ENCODE data around the gene RAPGEF2. TPM values are rescaled to one million over a fixed set of nuclear protein-coding genes. Genes with fewer than 3 reads are reported as not detected.

RAPGEF2 gene
- total and polyA plus RNA-seq, 2 experiments from 2014 or later, result 8.4 to 79.3 TPM

DNA sequence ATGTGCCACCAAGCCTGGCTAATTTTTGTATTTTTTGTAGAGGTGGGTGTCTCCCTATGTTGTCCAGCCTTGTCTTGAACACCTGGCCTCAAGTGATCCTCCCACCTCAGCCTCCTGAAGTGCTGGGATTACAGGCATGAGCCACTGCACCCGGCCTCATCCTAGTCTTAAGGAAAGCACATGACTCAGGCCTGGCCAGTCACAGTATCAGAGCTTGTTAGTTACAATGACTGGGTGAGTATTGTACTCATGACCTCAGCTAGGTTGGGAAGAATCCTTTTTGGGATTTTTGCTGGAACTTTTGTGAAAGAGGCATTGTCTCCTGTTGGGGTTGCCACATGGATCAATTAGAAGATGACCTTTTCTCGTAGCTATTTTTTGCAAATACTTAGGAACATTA is 292.8 kb downstream of the RAPGEF2 start:
- no peak overlapping the region for H3K27ac ChIP-seq
- DNase-seq (ENCODE audit: low spot score), result no peak
- H3K79me2 ChIP-seq, result no peaks in the 10 kb centered on the region
- H3K4me2 ChIP-seq, result no peak overlapping the region
- no peaks in the 10 kb centered on the region for H4K20me1 ChIP-seq (ENCODE audit: insufficient read depth, poor library complexity, severe bottlenecking)
- WGBS (ENCODE audit: low lambda C conversion rate, missing lambda C conversion rate), result 81% methylated on average over 2 of the region's 2 CpGs
- no peaks in the 10 kb centered on the region for H3K9me2 ChIP-seq (replicated peaks; ENCODE audit: insufficient read depth)
- H3K36me3 ChIP-seq (replicated peaks; ENCODE audit: insufficient read depth, low read depth), result no peaks in the 10 kb centered on the region
- no peak overlapping the region for H2AFZ ChIP-seq
- no peaks in the 10 kb centered on the region for H3K4me1 ChIP-seq (ENCODE audit: insufficient read depth)
- H3K9me3 ChIP-seq (ENCODE audit: low read depth), result no peaks in the 10 kb centered on the region
- H3K27me3 ChIP-seq, result no peaks in the 10 kb centered on the region
- TF ChIP-seq, protein P1, sequence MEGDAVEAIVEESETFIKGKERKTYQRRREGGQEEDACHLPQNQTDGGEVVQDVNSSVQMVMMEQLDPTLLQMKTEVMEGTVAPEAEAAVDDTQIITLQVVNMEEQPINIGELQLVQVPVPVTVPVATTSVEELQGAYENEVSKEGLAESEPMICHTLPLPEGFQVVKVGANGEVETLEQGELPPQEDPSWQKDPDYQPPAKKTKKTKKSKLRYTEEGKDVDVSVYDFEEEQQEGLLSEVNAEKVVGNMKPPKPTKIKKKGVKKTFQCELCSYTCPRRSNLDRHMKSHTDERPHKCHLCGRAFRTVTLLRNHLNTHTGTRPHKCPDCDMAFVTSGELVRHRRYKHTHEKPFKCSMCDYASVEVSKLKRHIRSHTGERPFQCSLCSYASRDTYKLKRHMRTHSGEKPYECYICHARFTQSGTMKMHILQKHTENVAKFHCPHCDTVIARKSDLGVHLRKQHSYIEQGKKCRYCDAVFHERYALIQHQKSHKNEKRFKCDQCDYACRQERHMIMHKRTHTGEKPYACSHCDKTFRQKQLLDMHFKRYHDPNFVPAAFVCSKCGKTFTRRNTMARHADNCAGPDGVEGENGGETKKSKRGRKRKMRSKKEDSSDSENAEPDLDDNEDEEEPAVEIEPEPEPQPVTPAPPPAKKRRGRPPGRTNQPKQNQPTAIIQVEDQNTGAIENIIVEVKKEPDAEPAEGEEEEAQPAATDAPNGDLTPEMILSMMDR (IDR thresholded peaks at IDR 0.05; ENCODE audit: poor library complexity), result no peak
- no peak for TF ChIP-seq EZH2phosphoT487 (IDR thresholded peaks at IDR 0.05; ENCODE audit: low read depth, severe bottlenecking, unreplicated experiment)
- no peak for TF ChIP-seq EZH2 (IDR thresholded peaks at IDR 0.05; ENCODE audit: borderline replicate concordance)
- H3K4me3 ChIP-seq, result no peak overlapping the region

DNA sequence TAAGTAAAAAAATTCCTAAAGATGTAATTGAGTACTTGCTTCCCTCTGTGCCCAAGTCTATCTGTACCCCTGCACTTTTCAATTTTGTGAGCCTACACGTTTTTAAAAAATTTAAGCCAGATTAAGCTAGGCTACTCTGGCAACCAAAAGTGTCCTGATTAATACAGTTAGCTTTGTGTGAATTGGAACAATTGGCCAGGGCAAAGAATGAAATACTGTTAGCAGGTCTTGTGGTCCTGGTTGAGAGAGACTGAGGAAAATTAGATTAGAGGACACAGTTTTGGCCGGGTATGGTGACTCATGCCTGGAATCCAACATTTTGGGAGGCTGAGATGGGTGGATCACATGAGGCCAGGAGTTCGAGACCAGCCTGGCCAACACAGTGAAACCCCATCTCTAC is 293.3 kb downstream of the RAPGEF2 start:
- Histone ChIP-seq H3K4me3 (no peak overlapping the region), H3K4me1 (ENCODE audit: insufficient read depth) (no peaks in the 10 kb centered on the region), H3K27ac (no peak overlapping the region), H3K9me2 (replicated peaks; ENCODE audit: insufficient read depth) (no peaks in the 10 kb centered on the region), H3K36me3 (replicated peaks; ENCODE audit: insufficient read depth, low read depth) (no peaks in the 10 kb centered on the region), H3K27me3 (no peaks in the 10 kb centered on the region), H4K20me1 (ENCODE audit: insufficient read depth, poor library complexity, severe bottlenecking) (no peaks in the 10 kb centered on the region), H3K4me2 (no peak overlapping the region), H2AFZ (no peak overlapping the region), H3K9me3 (ENCODE audit: low read depth) (no peaks in the 10 kb centered on the region), H3K79me2 (no peaks in the 10 kb centered on the region)
- DNase-seq (ENCODE audit: low spot score), result no peak
- 88% methylated on average over 3 of the region's 3 CpGs for WGBS (ENCODE audit: low lambda C conversion rate, missing lambda C conversion rate)
- TF ChIP-seq, protein P1 (IDR thresholded peaks at IDR 0.05; ENCODE audit: poor library complexity), result no peak
- no peak for TF ChIP-seq EZH2 (IDR thresholded peaks at IDR 0.05; ENCODE audit: borderline replicate concordance)
- no peak for TF ChIP-seq EZH2phosphoT487 (IDR thresholded peaks at IDR 0.05; ENCODE audit: low read depth, severe bottlenecking, unreplicated experiment)

DNA sequence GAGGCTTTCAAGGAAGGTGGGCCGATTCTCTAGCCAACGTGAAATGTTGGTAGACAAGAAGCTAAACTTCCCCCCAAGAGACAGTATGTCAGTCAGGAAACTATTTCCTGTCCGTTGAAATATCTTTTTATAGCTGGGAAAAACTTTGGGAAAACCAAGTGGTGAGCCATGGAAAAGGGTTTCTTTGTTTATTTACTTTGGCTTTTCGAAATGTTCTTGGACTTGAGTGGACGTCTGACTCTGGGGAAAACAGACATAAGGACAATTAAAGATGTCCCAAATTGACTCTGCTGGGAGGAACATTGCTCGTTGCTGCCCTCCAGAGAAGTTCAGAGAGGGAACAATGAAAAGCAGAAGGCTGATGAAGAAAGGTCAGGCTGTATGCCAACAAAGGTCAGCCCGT is 295.4 kb downstream of the RAPGEF2 start:
- no peaks in the 10 kb centered on the region for H3K4me1 ChIP-seq (ENCODE audit: insufficient read depth)
- no peaks in the 10 kb centered on the region for H3K79me2 ChIP-seq
- H3K36me3 ChIP-seq (replicated peaks; ENCODE audit: insufficient read depth, low read depth), result no peaks in the 10 kb centered on the region
- no peak overlapping the region for H3K4me3 ChIP-seq
- H3K9me3 ChIP-seq (ENCODE audit: low read depth), result no peaks in the 10 kb centered on the region
- H3K27me3 ChIP-seq, result no peaks in the 10 kb centered on the region
- H3K4me2 ChIP-seq, result no peak overlapping the region
- DNase-seq (ENCODE audit: low spot score), result no peak
- 77% methylated on average over 7 of the region's 7 CpGs for WGBS (ENCODE audit: low lambda C conversion rate, missing lambda C conversion rate)
- TF ChIP-seq, protein P1 (IDR thresholded peaks at IDR 0.05; ENCODE audit: poor library complexity), result no peak
- TF ChIP-seq EZH2 (IDR thresholded peaks at IDR 0.05; ENCODE audit: borderline replicate concordance) (no peak), EZH2phosphoT487 (IDR thresholded peaks at IDR 0.05; ENCODE audit: low read depth, severe bottlenecking, unreplicated experiment) (no peak)
- H3K27ac ChIP-seq, result no peak overlapping the region
- H4K20me1 ChIP-seq (ENCODE audit: insufficient read depth, poor library complexity, severe bottlenecking), result no peaks in the 10 kb centered on the region
- no peaks in the 10 kb centered on the region for H3K9me2 ChIP-seq (replicated peaks; ENCODE audit: insufficient read depth)
- H2AFZ ChIP-seq, result no peak overlapping the region

Data from hepatocyte (in vitro differentiated cells).